HepG2 (cell line): ENCODE measurements around the gene C18orf54.

Experiments used
- BHLHE40 ChIP-seq: IDR thresholded peaks from 2 replicates; pipeline ENCODE4 v1.6.1; 2011; ENCODE audit warnings: low read length, improper control_type of control experiment
- CTCF ChIP-seq: sonication (generic); formaldehyde crosslinking; IDR thresholded peaks from 2 replicates; pipeline ENCODE4 v1.5.0; 2020; ENCODE audit warnings: mild to moderate bottlenecking, missing genetic modification reagents, moderate library complexity
- HNF4A ChIP-seq: sonication (generic); formaldehyde crosslinking; IDR thresholded peaks from 2 replicates; pipeline ENCODE4 v1.4.0; 2020; ENCODE audit warnings: missing genetic modification reagents
- KLF16 ChIP-seq, 2 experiments: sonication (generic) in 1 of 2; formaldehyde crosslinking in 1 of 2; IDR thresholded peaks; 2 replicates each; pipeline versions ENCODE4 v1.6.1 to v1.8.0; 2016 to 2023; ENCODE audit warnings: missing genetic modification reagents in 2 of 2, missing compliant biosample characterization in 1 of 2
- MXI1 ChIP-seq: IDR thresholded peaks from 3 replicates; pipeline ENCODE4 v1.6.1; 2012; ENCODE audit warnings: low read depth, low read length, inconsistent platforms, borderline replicate concordance
- RAD21 ChIP-seq: fragments of 450-650 bp; formaldehyde crosslinking; IDR thresholded peaks from 2 replicates; pipeline ENCODE4 v1.5.0; 2020; ENCODE audit warnings: mild to moderate bottlenecking
- SMAD3 ChIP-seq: sonication (generic); formaldehyde crosslinking; IDR thresholded peaks from 2 replicates; pipeline ENCODE4 v1.4.0; 2020; ENCODE audit warnings: missing genetic modification reagents
- TBX3 ChIP-seq: fragments of 450-650 bp; IDR thresholded peaks from 2 replicates; pipeline ENCODE4 v1.6.1; 2017; ENCODE audit warnings: antibody characterized with exemption, mild to moderate bottlenecking, inconsistent platforms, borderline replicate concordance
- ZNF33B ChIP-seq: sonication (generic); formaldehyde crosslinking; IDR thresholded peaks from 2 replicates; pipeline ENCODE4 v1.5.1; 2020; ENCODE audit warnings: mild to moderate bottlenecking, missing genetic modification reagents
- ZNF34 ChIP-seq: sonication (generic); formaldehyde crosslinking; IDR thresholded peaks from 2 replicates; pipeline ENCODE4 v1.4.0; 2020; ENCODE audit warnings: mild to moderate bottlenecking, missing genetic modification reagents, borderline replicate concordance

- no peak for TF ChIP-seq CTCF (CRISPR knock-in tag)
- no peak for TF ChIP-seq RAD21 (CRISPR knock-in tag)
- TF ChIP-seq BHLHE40 = no peak
- TF ChIP-seq MXI1 = no peak
- TF ChIP-seq ZNF34 (CRISPR knock-in tag) = no peak
- TF ChIP-seq KLF16 (CRISPR knock-in tag; IDR thresholded peaks at IDR 0.05) = no peak
- no peak for TF ChIP-seq ZNF33B (CRISPR knock-in tag)
- no peak for TF ChIP-seq HNF4A (CRISPR knock-in tag)
- no peak for TF ChIP-seq TBX3
- TF ChIP-seq SMAD3 (CRISPR knock-in tag) = no peak
Measured at GRCh38 chr18:54381640-54382039, 23.9 kb downstream of the C18orf54 start.
